HEK293T (cell line): ENCODE results near the gene MRPS2.

Experiments used
- CTCF ChIA-PET: fragments of 350-600 bp; formaldehyde crosslinking; extraction: SDS; loops from one replicate; lab custom pipeline; 2021; ENCODE audit warnings: antibody characterized with exemption, inconsistent platforms; lab: Yijun Ruan, JAX
- POLR2A ChIA-PET: fragments of 350-600 bp; formaldehyde crosslinking; extraction: SDS; loops from one replicate; lab custom pipeline; 2020; ENCODE audit warnings: antibody characterized with exemption, inconsistent platforms; lab: Yijun Ruan, JAX
- DNase-seq: peaks from one replicate; pipeline ENCODE4 v3.0.0; 2012; ENCODE audit warnings: mixed read lengths; ENCODE audit errors: extremely low spot score
- ARNT ChIP-seq: fragments of 450-650 bp; IDR thresholded peaks from 2 replicates; pipeline ENCODE4 v1.6.1; 2017; ENCODE audit warnings: mild to moderate bottlenecking
- BHLHE40 ChIP-seq: fragments of 450-650 bp; IDR thresholded peaks from 2 replicates; pipeline ENCODE4 v1.6.1; 2016; ENCODE audit warnings: mild to moderate bottlenecking, moderate library complexity, borderline replicate concordance
- CTBP1 ChIP-seq: fragments of 450-650 bp; IDR thresholded peaks from 2 replicates; pipeline ENCODE4 v1.6.1; 2016; ENCODE audit warnings: borderline replicate concordance
- ELF4 ChIP-seq: fragments of 450-650 bp; IDR thresholded peaks from 2 replicates; pipeline ENCODE4 v1.6.1; 2017; ENCODE audit warnings: antibody characterized with exemption
- FOXA1 ChIP-seq: fragments of 450-650 bp; IDR thresholded peaks from 2 replicates; pipeline ENCODE4 v1.6.1; 2016; ENCODE audit warnings: mild to moderate bottlenecking
- FOXK2 ChIP-seq: fragments of 450-650 bp; IDR thresholded peaks from 2 replicates; pipeline ENCODE4 v1.6.1; 2016; ENCODE audit warnings: mild to moderate bottlenecking
- FOXM1 ChIP-seq: fragments of 450-650 bp; IDR thresholded peaks from 2 replicates; pipeline ENCODE4 v1.6.1; 2017; ENCODE audit warnings: mild to moderate bottlenecking, borderline replicate concordance
- HDGF ChIP-seq: fragments of 450-650 bp; IDR thresholded peaks from 2 replicates; pipeline ENCODE4 v1.6.1; 2017; ENCODE audit warnings: antibody characterized with exemption, borderline replicate concordance
- L3MBTL2 ChIP-seq: fragments of 450-650 bp; conservative IDR thresholded peaks from 2 replicates; pipeline ENCODE4 v1.6.1; 2016; ENCODE audit warnings: mild to moderate bottlenecking
- LEF1 ChIP-seq: fragments of 450-650 bp; IDR thresholded peaks from 2 replicates; pipeline ENCODE4 v1.6.1; 2017; ENCODE audit warnings: mild to moderate bottlenecking, borderline replicate concordance
- NFRKB ChIP-seq: fragments of 450-650 bp; IDR thresholded peaks from 2 replicates; pipeline ENCODE4 v1.6.1; 2016; ENCODE audit warnings: mild to moderate bottlenecking, moderate library complexity
- SP1 ChIP-seq: fragments of 450-650 bp; IDR thresholded peaks from 2 replicates; pipeline ENCODE4 v1.6.1; 2017
- SUZ12 ChIP-seq: fragments of 450-650 bp; IDR thresholded peaks from 2 replicates; pipeline ENCODE4 v1.6.1; 2016; ENCODE audit warnings: mild to moderate bottlenecking
- TARDBP ChIP-seq: fragments of 450-650 bp; IDR thresholded peaks from 2 replicates; pipeline ENCODE4 v1.6.1; 2016
- ZNF384 ChIP-seq: fragments of 450-650 bp; IDR thresholded peaks from 2 replicates; pipeline ENCODE4 v1.6.1; 2016
- TF ChIP-seq, protein P1 (sequence below): fragments of 450-650 bp; IDR thresholded peaks from 2 replicates; pipeline ENCODE4 v1.6.1; 2016

The MRPS2 gene

GRCh38 chr9:135523521-135524129 lies 23.1 kb downstream of the MRPS2 start:
- POLR2A ChIA-PET: no interaction called here
- DNase-seq: no peak
- TF ChIP-seq FOXM1: no peak
- TF ChIP-seq, protein P1, sequence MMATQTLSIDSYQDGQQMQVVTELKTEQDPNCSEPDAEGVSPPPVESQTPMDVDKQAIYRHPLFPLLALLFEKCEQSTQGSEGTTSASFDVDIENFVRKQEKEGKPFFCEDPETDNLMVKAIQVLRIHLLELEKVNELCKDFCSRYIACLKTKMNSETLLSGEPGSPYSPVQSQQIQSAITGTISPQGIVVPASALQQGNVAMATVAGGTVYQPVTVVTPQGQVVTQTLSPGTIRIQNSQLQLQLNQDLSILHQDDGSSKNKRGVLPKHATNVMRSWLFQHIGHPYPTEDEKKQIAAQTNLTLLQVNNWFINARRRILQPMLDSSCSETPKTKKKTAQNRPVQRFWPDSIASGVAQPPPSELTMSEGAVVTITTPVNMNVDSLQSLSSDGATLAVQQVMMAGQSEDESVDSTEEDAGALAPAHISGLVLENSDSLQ: no peak
- no peak for TF ChIP-seq SUZ12
- no peak for TF ChIP-seq BHLHE40
- no peak for TF ChIP-seq SP1
- TF ChIP-seq TARDBP: no peak
- TF ChIP-seq CTBP1: no peak
- TF ChIP-seq L3MBTL2: no peak
- no peak for TF ChIP-seq NFRKB
- no peak for TF ChIP-seq ZNF384
- TF ChIP-seq LEF1: no peak
- TF ChIP-seq HDGF: no peak
- CTCF ChIA-PET: no interaction called here

- CTCF ChIA-PET: no interaction called here
- no peak for DNase-seq
Observed at GRCh38 chr9:135524130-135524861, 23.8 kb downstream of the MRPS2 start.

GRCh38 chr9:135525241-135526088 lies 25.0 kb downstream of the MRPS2 start:
- ChIA-PET POLR2A (no interaction called here), CTCF (no interaction called here)
- no peak for TF ChIP-seq FOXK2
- no peak for TF ChIP-seq FOXM1
- TF ChIP-seq LEF1: no peak
- no peak for TF ChIP-seq ELF4
- no peak for TF ChIP-seq L3MBTL2
- TF ChIP-seq CTBP1: no peak
- no peak for TF ChIP-seq FOXA1
- TF ChIP-seq ARNT: no peak
- TF ChIP-seq BHLHE40: no peak
- TF ChIP-seq SP1: no peak
- no peak for TF ChIP-seq ZNF384
- TF ChIP-seq SUZ12: no peak
- TF ChIP-seq NFRKB: no peak
- TF ChIP-seq, protein P1: no peak
- no peak for TF ChIP-seq TARDBP
- DNase-seq: no peak

More at GRCh38 chr9:135524130-135524861, 23.8 kb downstream of the MRPS2 start:
- TF ChIP-seq TARDBP (no peak), ELF4 (no peak), LEF1 (no peak), ARNT (no peak), BHLHE40 (no peak), FOXK2 (no peak), ZNF384 (no peak), HDGF (no peak), CTBP1 (no peak), SP1 (no peak), L3MBTL2 (no peak), FOXA1 (no peak), FOXM1 (no peak)
- TF ChIP-seq, protein P1: no peak
- POLR2A ChIA-PET: no interaction called here

DNA sequence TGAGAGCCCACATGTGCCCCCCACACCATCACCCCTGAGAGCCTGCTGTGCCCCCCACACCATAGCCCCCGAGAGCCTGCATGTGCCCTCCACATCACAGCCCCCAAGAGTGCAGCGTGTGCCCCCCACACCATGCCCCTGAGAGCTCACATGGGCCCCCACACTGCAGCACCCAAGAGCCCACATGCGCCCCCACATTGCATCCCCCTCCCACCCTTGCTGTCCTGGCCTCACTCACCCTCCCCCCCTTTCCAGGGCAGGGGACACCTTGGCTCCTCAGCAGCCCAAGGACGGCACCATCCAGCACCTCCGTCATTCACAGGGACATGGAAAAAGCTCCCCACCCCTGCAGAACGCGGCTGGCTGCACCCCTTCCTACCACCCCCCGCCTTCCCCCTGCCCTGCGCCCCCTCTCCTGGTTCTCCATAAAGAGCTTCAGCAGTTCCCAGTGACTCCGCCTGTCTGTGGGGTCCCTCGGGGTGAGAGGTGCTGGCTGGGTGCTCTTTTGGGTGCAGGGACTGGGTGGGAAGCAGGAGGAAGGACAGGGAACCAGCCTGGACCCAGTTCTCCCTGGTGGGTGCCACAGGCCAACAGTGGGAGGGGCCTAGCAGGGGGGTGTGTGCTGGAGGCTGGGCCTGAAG lies 25.7 kb downstream of the MRPS2 start:
- TF ChIP-seq FOXK2: no peak
- no peak for TF ChIP-seq ARNT
- no peak for TF ChIP-seq HDGF
- TF ChIP-seq CTBP1: no peak
- TF ChIP-seq ZNF384: no peak
- TF ChIP-seq, protein P1: no peak
- ChIA-PET POLR2A (no interaction called here), CTCF (no interaction called here)
- no peak for DNase-seq
